ENCODE measurements around the gene SELENOF.

DNA sequence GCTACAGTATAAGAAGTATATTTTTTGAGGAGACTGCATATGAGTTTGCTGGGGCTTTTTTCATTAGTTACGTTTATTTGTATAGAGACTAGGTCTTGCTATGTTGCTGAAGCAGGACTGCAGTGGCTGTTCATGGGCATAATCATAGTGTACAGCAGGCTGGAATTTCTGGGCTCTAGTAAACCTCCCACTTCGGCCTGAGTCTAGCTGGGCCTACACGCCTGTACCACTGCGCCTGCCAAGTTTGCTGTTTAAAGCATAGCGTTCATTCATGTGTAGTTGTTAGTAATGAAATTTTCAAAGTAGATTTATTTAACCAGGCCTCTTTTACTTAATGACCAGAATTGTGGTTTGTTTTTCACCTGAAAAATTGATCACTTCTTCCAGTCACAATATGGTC lies 34.3 kb upstream of the SELENOF start:
- TF ChIP-seq, protein P1, sequence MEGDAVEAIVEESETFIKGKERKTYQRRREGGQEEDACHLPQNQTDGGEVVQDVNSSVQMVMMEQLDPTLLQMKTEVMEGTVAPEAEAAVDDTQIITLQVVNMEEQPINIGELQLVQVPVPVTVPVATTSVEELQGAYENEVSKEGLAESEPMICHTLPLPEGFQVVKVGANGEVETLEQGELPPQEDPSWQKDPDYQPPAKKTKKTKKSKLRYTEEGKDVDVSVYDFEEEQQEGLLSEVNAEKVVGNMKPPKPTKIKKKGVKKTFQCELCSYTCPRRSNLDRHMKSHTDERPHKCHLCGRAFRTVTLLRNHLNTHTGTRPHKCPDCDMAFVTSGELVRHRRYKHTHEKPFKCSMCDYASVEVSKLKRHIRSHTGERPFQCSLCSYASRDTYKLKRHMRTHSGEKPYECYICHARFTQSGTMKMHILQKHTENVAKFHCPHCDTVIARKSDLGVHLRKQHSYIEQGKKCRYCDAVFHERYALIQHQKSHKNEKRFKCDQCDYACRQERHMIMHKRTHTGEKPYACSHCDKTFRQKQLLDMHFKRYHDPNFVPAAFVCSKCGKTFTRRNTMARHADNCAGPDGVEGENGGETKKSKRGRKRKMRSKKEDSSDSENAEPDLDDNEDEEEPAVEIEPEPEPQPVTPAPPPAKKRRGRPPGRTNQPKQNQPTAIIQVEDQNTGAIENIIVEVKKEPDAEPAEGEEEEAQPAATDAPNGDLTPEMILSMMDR (IDR thresholded peaks at IDR 0.05; ENCODE audit: insufficient read depth, low read length): no peak
- TF ChIP-seq, protein P2, sequence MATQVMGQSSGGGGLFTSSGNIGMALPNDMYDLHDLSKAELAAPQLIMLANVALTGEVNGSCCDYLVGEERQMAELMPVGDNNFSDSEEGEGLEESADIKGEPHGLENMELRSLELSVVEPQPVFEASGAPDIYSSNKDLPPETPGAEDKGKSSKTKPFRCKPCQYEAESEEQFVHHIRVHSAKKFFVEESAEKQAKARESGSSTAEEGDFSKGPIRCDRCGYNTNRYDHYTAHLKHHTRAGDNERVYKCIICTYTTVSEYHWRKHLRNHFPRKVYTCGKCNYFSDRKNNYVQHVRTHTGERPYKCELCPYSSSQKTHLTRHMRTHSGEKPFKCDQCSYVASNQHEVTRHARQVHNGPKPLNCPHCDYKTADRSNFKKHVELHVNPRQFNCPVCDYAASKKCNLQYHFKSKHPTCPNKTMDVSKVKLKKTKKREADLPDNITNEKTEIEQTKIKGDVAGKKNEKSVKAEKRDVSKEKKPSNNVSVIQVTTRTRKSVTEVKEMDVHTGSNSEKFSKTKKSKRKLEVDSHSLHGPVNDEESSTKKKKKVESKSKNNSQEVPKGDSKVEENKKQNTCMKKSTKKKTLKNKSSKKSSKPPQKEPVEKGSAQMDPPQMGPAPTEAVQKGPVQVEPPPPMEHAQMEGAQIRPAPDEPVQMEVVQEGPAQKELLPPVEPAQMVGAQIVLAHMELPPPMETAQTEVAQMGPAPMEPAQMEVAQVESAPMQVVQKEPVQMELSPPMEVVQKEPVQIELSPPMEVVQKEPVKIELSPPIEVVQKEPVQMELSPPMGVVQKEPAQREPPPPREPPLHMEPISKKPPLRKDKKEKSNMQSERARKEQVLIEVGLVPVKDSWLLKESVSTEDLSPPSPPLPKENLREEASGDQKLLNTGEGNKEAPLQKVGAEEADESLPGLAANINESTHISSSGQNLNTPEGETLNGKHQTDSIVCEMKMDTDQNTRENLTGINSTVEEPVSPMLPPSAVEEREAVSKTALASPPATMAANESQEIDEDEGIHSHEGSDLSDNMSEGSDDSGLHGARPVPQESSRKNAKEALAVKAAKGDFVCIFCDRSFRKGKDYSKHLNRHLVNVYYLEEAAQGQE (IDR thresholded peaks at IDR 0.05; ENCODE audit: insufficient replicate concordance, low read depth): no peak
- TF ChIP-seq POLR2AphosphoS5 (IDR thresholded peaks at IDR 0.05; ENCODE audit: low read depth) (no peak), GABPA (IDR thresholded peaks at IDR 0.05; ENCODE audit: low read depth) (no peak), SPI1 (IDR thresholded peaks at IDR 0.05; ENCODE audit: borderline replicate concordance, low read depth) (no peak)

All from HL-60 (cell line).